Stimulated activated CD4-positive, alpha-beta T cell treated with anti-CD3 and anti-CD28 coated beads, TNF-alpha, amount 100 ng/mL, for 48 hours (primary cell): ENCODE data around the gene PPIL3.
"Not testable (repeated sequence)": the region's sequence is repeated elsewhere in the genome, so short reads cannot be mapped to it uniquely, and the experiment has no call there.

Experiments used
- DNase-seq, 3 donors: peaks; one replicate each; pipeline ENCODE4 v3.0.0-alpha.2; 2020; ENCODE audit warnings: low read depth in 3 of 3

Gene PPIL3

DNA sequence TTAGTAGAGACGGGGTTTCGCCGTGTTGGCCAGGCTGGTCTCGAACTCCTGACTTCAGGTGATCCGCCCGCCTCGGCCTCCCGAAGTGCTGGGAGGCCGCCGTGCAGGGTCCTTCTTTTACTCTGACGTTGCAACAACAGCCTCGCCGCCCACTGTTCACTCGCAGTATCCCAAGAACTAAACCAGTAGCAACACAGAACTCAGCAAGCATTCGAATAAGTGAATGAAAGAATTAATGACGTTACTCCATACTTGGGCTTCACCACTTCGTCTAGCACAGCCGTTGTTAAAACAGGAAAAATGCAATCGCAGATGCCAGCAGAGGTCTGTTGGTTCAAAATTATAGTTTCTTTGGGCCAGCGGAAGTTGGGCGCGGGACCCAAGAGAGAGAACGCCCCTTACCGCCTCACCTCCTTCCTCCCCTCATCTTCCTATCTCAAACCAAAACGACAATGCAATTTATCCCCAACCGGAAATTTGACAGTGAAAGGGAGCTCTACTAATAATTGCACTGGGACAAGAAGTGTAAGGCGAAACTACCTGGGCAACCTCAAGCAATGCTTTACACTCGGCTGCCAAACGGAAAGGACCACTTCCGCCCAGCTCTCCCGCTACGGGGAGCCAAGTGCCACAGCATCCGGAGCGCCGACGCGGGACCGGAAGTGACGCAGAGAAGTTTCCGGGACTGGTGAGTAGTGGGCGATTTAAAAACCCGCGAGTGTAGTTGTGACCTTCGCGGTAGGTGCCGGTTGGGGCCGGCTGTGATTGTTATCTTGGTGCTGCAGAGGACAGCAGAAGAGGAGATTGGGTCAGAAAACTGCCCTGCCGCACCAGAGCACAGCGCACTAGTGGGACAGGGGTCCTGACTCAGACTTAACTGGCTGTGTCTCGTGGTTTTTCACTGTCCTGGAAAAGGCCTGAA lies at the start of gene PPIL3, which contains the start of gene NIF3L1:
TSS of gene PPIL3 (minus strand) at position 374 of the 922 bp plus-strand sequence. CDS start 1,462 bp downstream, outside the sequence.
TSS of gene NIF3L1 (plus strand) at position 668 of the 922 bp plus-strand sequence. CDS start 2,573 bp downstream, outside the sequence.
- peak; percentile 94 to 97 (median 96) for DNase-seq

DNA sequence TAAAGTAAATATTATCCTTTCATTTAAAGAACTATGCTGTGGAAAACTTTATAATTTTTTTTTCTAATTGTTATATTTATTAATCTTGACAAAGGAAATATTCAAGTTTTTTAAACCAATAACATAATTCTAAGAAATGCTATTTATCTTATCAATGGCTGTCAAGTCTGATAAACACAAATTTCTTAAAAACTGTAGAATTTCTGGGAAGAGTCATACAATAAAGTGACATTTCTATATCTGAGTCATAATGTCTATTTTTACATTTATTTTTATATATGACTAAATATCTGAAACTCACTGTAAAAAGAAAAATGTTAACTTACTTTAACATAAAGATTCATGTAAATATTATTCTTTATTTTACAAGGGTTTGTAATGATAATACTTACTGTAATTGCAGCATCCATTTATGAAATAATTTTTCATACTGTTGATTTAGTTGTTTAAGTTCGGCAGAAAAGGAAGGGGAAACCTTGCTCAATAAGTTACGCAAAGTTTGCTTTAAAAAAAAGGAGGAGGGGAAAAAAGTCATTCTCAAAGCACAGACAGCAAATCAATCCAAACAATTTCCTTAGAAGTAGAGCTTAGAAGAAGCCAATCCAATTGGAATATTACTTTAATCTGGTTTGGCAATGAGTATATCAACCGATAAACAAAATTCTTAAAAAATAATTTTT lies 42.2 kb upstream of the PPIL3 start:
- DNase-seq = no peak

DNA sequence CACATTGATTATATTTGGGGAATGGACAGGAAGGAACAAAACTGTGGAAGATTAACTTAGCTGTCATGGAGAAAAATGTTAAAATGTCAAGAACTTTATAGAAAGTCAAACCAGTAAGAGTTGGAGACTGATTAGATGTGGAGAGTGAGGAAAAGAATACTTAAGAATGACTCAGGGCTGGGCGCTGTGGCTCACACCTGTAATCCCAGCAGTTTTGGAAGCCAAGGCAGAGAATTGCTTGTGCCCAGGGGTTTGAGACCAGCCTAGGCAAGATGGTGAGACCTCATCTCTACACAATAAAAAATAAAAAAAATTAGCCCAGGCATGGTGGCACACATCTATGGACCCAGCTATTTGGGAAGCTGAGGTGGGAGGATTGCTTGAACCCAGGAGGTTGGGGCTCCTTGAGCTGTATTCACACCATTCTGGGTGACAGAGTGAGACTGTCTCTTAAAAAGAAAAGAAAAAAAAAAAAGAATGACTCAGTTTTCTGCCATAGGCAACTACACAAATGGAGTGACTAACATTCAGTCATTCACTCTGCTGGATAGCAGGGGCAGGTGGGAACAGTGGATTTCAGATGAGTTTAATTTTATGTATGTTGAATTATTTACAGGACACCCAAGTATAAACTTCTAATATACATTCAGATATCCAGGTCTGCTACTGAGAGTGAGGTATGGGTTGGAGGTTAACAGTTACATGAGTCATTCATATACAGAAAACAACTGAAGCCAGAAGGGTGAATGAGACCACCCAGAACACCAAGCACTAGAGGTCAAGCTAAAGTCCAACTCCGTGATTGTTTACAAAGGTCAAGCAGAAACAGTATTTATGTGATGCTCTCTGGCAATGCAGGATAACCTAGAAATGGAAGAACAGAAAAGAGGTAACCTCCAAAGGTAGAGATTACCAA lies 40.7 kb upstream of the PPIL3 start:
- DNase-seq = no peak

DNA sequence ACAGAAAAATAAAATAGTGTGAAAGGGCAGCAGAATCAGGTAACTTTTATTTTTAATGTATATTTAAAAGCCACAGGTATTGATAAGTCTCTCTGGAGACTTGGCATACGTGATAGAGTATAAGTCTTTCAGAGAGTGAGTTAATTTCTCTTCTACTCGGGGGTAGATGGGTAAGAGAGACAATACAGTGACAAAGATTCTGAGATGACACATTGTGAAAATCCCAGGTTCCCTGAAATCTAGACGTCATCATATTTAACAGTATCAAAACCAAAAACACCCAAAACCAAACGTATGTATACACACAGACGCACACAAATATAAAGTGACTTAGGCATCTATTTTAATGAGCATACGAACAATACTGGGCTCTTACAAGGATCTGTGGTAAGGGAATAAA lies 33.6 kb upstream of the PPIL3 start:
- DNase-seq = no peak

DNA sequence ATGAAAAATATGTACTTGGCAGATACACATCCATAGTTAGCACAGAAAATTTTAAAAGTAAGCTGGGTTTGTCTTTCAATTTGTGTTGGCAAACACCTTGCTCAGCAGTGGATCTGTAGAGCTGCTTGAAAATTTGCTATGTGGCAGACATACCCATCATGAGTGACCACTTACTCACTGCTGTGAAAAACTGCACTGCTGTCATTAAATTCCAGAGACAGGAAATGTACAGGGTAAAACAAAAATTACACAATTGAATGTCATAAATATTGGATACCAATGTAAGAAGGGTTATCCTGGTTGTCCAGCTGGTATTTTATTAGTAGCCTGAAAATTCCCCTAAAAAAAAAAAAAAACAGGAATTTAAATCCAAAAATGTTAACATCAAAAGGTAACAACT lies 24.8 kb upstream of the PPIL3 start:
- DNase-seq = no peak

DNA sequence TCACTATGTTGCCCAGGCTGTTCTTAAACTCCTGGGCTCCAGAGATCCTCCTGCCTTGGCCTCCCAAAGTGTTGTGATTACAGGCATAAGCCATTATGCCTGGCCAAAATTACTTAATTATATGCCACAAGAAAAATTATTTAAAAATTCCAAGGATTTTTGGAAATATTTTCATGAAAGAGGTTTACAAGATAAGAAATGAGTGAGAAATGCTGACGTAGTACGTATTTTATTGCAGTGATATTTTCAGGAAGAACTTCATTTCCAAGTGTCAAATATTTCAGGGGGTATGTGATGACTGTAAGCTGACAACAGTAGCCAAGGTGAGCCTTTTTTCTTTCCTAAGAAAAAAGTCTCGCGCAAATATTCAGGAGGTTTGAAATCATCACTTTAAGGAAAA lies 21.1 kb upstream of the PPIL3 start:
- no peak for DNase-seq

DNA sequence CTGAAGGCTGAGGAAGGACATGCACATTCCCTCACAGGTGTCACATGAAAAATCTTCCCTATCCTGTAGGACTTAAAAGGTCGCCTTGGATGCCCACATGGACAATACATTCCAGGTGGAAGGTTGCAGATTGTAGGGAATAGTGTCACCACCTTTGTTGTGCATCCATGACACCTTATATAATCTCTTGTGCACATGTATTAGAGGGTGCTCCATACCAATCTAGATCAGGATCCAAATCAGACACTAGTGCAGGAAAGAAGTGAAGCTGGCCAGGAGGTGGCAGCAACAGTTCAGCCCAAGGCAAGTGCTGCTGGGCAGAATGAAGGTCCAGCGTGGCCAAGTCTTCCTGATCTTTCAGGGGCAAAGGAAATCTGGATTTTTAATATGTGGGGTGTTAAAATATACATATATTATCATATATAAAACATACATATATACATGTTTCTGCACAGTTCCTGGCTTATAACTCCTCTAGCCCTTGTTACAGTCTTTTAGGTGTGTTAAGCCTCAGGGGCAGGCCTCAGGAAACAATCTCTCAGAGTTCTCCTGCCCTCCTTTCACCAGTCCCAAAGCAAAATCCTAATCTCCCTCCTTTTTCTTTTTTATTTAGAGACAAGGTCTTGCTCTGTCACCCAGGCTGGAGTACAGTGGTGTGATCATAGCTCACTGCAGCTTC lies 16.9 kb upstream of the PPIL3 start:
- peak; percentile 28 to 37 (median 30) for DNase-seq

DNA sequence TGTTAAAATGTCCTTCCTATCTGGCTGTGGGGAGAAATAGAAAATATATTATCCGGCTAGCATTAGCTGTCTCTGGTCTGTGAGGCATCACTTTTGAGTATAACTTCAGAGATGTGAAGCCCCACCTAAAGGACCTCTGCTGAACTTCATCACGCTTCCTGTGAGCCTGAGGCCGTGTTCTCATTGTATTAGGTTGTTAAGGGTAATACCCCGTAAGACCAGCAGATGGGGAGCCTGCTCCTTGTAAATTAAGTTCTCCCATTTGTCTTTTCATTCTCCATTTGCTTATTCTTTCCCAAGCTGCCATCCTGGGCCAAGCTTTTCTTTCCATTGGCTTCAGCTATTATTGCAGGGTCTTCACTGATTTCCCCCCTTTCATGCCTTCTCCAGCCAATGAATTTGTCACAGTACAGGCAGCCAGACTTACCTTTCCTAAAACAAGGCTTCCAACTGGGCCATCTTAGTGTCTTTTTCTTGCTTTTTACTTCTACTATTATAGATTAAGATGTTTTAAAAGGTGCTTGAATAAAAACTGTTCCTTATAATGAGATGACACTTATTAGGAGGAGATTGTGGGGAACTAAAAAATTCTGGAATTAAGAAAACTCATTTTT lies 12.7 kb upstream of the PPIL3 start:
- peak; percentile 44 to 57 (median 51) for DNase-seq

DNA sequence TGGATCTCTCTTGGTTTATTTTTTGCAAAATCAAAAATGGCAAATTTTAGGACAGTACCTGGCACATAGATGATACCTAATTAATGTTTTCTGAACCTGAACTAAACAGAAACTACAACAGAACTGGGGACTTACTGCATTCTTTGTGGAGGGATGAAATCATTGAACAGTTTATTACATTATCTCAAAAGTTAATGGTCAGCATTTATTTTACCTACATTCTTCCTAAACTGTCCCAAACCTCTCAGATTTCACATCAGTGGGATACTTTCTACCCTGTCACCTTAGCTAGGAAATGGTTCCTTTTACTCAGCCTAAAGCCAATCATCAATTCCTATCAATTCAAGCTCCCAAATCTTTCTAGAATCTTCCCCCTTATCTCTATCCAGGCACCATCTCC lies 10.6 kb upstream of the PPIL3 start:
- no peak for DNase-seq

DNA sequence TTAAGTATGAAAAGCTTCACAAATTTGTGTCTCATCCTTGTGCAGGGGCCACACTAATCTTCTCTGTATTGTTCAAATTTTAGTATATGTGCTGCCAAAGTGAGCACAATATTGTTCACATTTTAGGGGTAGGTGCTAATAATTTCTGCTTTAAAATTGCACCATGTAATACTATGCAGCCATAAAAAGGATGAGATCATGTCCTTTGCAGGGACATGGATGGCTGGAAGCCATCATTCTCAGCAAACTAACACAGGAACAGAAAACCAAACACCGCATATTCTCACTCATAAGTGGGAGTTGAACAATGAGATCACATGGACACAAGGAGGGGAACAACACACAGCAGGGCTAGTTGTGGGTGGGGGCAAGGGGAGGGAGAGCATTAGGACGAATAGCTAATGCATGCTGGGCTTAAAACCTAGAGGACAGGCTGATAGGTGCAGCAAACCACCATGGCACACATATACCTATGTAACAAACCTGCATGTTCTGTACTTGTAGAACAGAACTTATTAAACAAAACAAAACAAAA lies 7.1 kb downstream of the PPIL3 start:
- DNase-seq = not testable (repeated sequence)

DNA sequence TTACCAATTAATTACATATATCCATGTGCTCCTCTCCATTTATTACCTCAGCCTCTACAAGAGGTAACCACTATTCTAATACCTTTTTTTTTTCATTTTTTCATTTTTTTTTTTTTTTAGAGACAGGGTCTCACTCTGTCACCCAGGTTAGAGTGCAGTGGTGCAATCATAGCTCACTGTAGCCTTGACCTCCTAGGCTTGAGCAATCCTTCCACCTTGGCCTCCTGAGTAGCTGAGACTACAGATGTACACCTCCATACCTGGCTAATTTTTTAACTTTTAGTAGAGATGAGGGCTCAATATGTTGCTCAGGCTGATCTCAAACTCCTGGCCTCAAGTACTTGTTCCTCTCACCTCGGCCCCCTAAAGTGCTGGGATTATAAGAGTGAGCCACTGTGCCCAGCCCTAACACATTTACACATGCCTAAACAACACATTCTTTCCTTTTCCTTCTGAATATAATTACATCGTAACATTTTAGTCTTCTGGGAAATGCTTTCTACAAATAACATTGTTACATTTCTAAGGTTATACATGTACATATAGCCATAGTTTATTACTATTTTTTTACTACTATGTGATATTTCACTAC lies 10.5 kb downstream of the PPIL3 start:
- DNase-seq = no peak

DNA sequence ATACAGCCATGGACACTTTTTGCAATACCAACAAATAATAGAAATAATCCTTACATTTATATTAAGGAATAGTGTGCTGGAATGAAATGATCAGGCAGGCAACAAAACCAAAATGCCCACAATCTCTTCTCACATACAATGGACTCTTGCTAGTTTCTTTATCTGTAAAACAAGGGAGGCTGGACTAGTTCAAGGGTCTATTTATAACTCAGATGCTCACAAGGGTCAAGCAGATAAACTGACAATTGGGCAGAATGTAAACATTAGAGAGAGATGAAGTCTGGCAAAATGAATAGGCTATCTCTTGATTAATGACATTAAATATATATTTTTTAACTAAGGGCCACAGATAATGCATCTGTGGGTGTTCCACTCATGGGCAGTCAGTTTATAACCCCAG lies 11.4 kb downstream of the PPIL3 start:
- DNase-seq = no peak

DNA sequence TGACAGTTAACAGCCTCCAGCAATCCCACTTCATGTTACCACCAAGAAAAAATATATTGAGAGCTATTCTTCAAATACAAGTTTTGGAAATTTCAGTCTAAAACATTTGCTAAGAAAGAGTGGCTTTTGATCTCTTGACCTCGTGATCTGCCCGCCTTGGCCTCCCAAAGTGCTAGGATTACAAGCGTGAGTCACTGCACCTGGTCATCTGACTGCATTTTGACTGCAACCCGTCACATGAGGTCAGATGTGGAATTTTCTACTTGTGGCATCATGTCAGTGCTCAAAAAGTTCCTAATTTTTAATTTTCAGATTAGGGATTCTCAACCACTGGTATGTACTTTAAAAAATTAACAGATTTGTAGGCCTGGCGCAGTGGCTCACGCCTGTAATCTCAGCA lies 15.3 kb downstream of the PPIL3 start:
- DNase-seq = no peak

DNA sequence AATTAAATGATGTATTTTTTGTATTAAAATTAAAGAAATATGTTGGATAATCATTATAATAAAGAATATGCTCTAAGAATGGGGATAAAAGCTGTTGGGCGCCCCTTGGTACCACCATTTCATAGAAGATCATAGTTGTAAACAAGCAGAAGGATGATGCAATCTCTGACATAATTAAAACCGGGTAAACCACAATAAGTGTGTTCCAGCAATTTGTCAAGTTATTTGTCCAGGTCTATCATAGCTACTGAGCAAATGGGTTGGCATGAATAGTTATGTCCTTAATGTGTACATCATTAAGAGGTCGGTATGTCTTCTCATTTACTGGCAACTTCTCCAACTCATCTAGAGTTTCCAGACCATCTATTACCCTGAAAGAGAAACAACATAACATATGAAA lies 17.7 kb downstream of the PPIL3 start:
- no peak for DNase-seq

DNA sequence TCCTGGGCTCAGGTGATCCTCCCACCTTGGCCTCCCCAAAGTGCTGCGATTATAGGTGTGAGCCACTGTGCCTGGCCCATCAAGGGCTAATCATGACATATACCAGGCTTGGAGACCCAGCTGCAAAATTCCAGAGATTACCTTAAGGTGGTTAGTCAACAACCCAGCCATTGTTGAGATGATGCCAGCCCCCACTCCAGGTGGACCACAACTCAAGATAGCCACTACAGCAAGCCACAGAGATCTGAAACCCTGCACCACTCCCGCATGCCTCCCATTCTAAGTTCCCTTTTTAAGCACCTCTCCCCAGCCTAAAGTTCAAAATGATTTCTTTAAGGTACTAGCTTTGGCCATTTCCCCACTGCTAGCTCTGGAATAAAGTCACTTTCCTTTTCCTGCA lies 19.9 kb downstream of the PPIL3 start:
- no peak for DNase-seq

DNA sequence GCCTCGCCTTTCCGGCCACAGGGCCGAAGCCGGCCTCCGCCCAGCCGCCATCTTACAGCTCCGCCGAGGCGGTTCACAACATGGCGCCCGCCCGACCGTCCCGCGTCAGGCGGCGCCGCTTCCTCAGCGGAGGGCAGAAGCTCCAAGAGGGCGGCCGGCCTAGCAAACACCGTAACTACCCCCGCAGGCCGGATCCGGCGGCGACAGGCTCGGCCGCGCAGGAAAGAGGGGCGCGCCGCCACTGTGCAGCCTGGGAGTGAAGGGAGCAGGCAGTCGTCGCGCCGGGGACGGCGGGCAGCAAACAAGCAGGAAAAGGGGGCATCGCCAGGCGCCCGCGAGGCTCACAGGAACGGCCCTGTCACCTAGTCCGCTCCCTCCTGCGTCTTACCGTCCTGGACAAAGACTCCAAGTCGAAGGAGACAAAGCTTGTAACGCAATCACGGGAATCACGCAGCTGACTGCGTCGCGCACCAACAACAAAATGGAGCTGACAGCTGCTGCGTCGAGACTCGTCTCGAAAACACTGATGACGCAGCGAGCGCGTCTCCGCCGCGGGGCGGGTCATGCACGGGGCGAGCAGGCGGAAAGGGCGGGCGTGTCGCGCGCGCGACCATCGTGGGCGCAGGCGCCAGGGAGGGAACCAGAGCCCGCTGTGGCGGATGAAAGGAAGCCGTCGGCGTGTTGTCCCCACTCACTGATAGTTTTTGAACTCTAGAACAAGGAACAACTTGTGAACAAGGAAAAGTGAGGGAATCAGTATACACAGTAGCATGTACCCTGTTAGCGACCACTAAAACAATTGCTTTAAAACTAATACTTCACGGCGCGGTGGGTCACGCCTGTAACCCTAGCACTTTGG lies 24.5 kb downstream of the PPIL3 start, which contains the start of gene CLK1:
TSS of gene CLK1 (minus strand) at position 483 of the 859 bp plus-strand sequence. CDS start 2,796 bp downstream, outside the sequence.
- DNase-seq = peak; percentile 92 to 96 (median 94)

DNA sequence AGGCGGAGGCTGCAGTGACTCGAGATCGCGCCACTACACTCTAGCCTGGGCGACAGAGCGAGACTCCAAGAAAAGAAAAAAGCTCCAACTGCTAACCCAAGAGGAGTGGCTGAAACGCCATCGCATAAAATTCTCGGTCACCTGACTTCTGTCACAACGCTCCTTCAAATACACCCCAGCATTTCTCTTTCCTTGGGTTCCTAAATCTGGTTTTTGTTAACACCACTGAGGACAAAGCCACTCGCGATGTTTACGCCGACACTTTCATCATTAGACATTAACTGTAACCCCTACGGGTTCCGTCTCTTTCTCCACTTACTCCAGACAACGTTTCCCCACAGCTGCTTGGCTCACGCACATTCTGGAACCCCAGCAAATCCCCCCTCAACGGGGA lies 25.1 kb downstream of the PPIL3 start:
- DNase-seq = no peak

DNA sequence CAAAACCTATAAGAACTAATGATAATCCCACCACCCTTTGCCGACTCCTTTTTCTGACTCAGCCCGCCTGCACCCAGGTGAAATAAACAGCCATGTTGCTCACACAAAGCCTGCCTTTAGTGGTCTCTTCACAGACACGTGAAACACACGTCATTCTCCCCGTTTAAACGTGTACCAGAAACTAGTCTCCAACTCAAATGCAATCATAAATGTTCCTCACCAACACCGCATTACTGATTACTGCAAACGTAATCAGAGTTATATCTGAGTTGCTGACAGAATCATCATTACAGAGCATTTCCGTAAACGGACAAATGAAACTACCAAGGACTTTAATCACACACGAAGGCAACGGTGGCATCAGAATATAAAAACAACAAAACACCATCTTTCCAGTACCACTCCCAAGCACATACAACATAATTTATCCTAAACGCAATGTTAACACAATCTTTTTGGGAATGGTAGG lies 26.3 kb downstream of the PPIL3 start:
- peak; percentile 40 to 64 (median 56) for DNase-seq
